H54 (cell line): ENCODE results near the gene SLC38A8.

Experiments
- DNase-seq: peaks from one replicate; pipeline ENCODE4 v3.0.0; 2011; ENCODE audit warnings: low spot score, mixed read lengths; ENCODE audit not compliant: insufficient read length
- FAIRE-seq: peaks from 3 replicates; lab custom pipeline; 2011; peaks lifted over from hg19 to GRCh38; lab: Jason Lieb, UNC
- POLR2A ChIP-seq: IDR thresholded peaks from 2 replicates; pipeline ENCODE4 v1.6.1; 2011; ENCODE audit warnings: low read depth, mild to moderate bottlenecking, low read length

SLC38A8 gene

GRCh38 chr16:84021488-84021887 is 21.1 kb downstream of the SLC38A8 start:
- no peak for FAIRE-seq

GRCh38 chr16:84020353-84020752 is 22.2 kb downstream of the SLC38A8 start:
- DNase-seq: no peak
- FAIRE-seq: no peak
- TF ChIP-seq POLR2A: no peak

More at GRCh38 chr16:84021488-84021887, 21.1 kb downstream of the SLC38A8 start:
- no peak for DNase-seq
- TF ChIP-seq POLR2A: no peak

GRCh38 chr16:84018710-84019109 is 23.9 kb downstream of the SLC38A8 start:
- DNase-seq (no peak), FAIRE-seq (no peak)
- TF ChIP-seq POLR2A: no peak

DNA sequence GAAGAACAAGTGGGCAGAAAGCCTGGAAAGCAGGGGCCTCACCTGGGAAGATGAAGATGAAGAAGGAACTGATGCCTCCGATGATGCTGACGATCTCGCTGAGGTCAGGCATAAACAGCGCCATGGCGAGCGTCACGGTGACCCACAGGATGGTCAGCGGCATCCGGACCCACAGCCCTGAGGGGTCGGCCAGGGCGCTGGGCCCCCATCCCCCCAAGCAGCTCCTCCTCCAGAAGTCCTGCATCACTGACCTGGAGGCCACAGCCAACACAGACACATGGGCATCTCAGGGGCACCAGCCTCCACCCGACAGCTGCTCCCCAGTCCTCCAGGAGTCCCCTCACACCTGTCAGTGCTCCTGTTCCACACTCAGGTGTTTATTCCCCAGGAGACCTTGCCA is 26.1 kb downstream of the SLC38A8 start:
- FAIRE-seq (no peak), DNase-seq (no peak)
- no peak for TF ChIP-seq POLR2A

DNA sequence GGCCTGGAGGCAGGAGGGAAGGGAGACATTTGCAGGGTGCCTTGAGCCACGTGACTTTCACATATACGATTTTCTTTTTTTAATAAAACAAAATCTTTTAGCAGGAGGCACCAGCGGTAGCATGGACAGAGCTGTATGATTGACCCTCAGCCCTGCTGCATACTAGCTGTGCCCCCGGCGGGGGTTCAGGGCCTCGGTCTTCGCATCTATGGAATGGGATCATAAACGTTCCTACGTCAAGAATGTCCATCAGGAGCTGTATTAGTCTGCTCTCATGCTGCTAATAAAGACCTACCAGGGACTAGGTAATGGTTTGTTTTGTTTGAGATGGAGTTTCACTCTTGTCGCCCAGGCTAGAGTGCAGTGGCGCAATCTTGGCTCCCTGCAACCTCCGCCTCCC is 27.2 kb downstream of the SLC38A8 start:
- DNase-seq (no peak), FAIRE-seq (no peak)
- no peak for TF ChIP-seq POLR2A

DNA sequence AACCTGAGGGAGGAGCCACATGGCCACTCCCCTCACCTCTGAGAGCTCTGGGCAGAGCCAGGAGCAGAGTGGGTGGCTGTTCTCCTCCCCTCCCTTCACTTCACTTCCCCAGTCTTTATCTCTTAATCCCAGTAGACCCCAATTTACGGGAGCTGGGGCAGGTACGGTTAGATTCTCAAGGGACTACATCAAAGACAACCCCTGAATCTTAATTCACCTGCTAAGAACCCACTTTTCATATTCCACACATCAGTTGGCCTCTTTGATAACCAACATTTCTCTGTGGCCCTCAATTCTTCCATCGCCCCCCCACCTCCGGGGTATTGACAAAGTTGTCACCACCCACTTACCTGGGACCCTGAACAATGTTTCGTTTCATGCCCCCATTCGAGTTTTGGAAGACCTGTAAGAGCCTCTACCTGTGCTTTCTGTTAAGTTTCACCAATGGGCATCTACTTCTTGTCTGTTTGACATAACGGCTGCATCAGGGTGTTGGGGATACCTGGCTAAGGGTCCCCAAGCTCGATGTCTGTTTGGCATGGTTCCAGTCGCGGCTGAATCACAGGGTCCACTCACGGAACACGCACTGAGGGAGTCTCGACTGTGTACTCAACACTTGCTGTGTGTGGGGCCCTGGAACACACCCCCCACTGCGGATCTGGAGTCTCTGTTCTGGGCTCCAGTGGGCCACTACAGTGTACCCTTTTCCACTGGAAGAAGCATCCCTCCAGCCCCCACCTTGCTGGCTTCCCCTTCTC is 27.8 kb downstream of the SLC38A8 start:
- DNase-seq (no peak), FAIRE-seq (no peak)
- TF ChIP-seq POLR2A: no peak

GRCh38 chr16:84013787-84014569 is 28.6 kb downstream of the SLC38A8 start:
- FAIRE-seq: peak; percentile 82
- DNase-seq: peak; percentile 81
- TF ChIP-seq POLR2A: no peak

DNA sequence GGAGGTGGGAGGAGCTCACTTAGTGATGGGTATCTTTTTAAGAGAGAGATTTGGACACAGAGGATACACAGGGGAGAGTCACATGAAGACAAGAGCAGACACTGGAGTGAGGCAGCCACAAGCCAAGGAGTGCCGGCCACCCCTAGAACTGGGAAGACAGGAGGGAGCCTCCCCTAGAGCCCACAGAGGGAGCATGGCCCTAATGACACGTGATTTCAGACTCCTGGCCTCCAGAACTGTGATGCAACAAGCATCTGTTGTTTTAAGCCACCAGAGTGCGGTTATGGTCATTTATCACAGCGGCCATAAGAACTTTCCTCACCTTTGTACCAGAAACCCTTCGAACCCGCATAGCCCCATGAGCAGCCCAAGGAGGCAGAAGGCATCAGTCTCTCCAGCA is 33.3 kb downstream of the SLC38A8 start:
- no peak for DNase-seq
- no peak for FAIRE-seq
- TF ChIP-seq POLR2A: no peak

DNA sequence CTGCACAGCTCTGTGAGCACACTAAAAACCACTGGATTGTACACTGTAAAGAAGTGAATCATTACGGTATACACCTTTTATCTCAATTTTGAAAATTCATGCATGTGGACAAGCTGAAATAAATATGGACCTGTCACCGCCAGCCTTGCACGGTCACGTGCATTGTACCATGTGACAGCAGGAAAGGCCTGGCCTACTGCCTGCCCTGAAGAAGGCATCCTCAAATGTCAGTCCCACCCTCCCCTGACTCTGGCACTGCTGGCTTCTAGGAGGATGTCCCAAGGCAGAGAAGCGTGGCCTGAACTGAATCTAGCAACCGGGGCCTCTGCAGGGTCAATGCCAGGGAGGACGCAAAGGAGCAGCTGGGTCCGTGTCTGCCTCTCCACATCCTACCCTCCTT is 34.6 kb downstream of the SLC38A8 start:
- no peak for DNase-seq
- no peak for FAIRE-seq
- TF ChIP-seq POLR2A: no peak

DNA sequence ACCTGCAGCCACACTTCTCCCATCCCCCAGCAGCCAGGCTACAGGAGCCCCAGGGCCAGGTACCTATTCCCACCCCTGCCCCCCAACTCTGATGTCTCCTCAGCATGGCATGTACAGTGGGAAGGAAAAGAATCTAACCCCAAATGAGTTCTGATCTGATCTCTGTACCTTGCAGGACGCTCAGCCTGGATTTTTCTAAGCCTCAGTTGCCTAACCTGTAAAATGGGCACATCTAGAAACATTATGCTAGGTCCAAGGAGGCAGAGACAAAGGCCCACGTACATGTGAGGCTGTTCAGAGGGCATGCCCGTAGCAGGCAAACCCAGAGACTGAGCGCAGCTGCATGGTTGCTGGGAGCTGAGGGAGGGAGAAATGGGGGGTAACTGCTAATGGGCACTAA is 35.1 kb downstream of the SLC38A8 start:
- FAIRE-seq (no peak), DNase-seq (no peak)
- TF ChIP-seq POLR2A: no peak

- TF ChIP-seq POLR2A: no peak
- no peak for FAIRE-seq
Measured at GRCh38 chr16:84005391-84005790, 37.2 kb downstream of the SLC38A8 start.

DNA sequence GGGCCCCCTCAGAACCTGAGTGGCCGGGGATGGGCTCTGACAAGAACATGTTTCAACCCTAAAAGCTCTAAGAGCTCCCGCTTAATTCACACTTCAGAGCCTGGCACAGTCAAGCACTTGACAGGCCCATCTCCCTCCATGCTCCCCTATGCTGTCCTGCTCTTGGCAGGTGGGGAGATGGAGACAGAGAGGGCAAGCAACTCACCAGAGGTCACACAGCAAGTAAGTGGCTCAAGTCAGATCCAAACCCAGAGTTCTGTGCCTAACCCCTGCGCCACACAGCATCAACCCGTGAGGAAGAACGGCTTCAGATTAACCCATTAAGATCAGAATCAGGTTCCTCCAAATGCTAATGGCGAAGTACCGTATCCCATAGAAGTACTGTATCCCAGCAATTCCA is 38.2 kb downstream of the SLC38A8 start:
- DNase-seq: no peak
- no peak for FAIRE-seq
- TF ChIP-seq POLR2A: no peak

More at GRCh38 chr16:84005391-84005790, 37.2 kb downstream of the SLC38A8 start:
- no peak for DNase-seq

- FAIRE-seq (no peak), DNase-seq (no peak)
- no peak for TF ChIP-seq POLR2A
Measured at GRCh38 chr16:84003038-84003437, 39.6 kb downstream of the SLC38A8 start.

- DNase-seq (no peak), FAIRE-seq (no peak)
- no peak for TF ChIP-seq POLR2A
Measured at GRCh38 chr16:84001726-84002125, 40.9 kb downstream of the SLC38A8 start.

DNA sequence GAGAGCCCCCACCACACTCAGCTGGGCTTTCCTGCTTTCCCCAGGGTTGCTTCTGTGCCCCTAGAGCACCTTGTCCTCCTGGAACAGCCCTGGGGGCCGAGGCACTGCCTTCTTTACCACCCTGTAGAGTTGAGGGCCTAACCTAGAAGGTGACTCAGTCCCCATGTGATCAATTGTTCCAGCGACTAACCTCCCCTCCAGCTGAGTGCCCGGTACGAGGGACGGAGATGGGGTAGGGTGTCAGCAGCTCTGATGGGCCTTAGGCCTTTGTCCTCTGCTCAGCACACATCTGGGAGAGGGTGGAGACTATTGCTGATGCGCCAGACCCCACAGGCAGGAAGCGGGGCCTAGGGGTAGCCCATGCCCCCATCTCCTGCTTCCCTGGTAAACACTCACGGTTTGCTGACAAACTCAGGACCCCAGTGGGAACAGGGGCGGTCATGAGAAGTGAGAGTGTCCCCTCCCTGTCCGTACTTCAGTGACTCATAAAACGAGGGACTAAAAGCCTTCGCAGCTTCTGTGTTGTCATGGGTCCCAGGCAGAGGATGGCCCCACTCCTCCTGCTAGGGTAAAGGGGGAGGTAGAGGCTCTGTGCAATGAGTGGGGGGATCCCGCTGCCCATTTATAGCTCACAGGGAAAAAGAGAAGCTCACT is 41.5 kb downstream of the SLC38A8 start:
- peak; percentile 47 for DNase-seq
- no peak for FAIRE-seq
- no peak for TF ChIP-seq POLR2A
